Ovary (tissue), 9 donors: ENCODE measurements around the gene USH2A. TPM values are rescaled to one million over a fixed set of nuclear protein-coding genes. Genes with fewer than 3 reads are reported as not detected.

Source experiments
- DNase-seq, 5 donors: peaks; one replicate each; pipeline ENCODE4 v3.0.0-alpha.2; 2019 to 2020
- H3K27ac ChIP-seq, 2 donors: fragments of 200-600 bp; one replicate each; pipeline versions ENCODE4 v1.5.1 to v1.8.0; 2019 to 2022
- H3K27me3 ChIP-seq: fragments of 200-600 bp; one replicate; pipeline ENCODE4 v1.8.0; 2022
- H3K36me3 ChIP-seq: fragments of 200-600 bp; sonication (generic); one replicate; pipeline ENCODE4 v1.5.1; 2019
- H3K4me1 ChIP-seq: one replicate; pipeline ENCODE4 v1.8.1; 2013; ENCODE audit warnings: mild to moderate bottlenecking, moderate library complexity; ENCODE audit not compliant: insufficient read depth
- H3K4me3 ChIP-seq: fragments of 200-600 bp; sonication (generic); one replicate; pipeline ENCODE4 v1.5.1; 2017
- H3K9me3 ChIP-seq, 2 donors: fragments of 200-600 bp in 1 of 2; sonication (generic) in 1 of 2; one replicate each; pipeline versions ENCODE4 v1.5.1 to v1.8.1; 2013 to 2019; ENCODE audit warnings: mild to moderate bottlenecking in 1 of 2, moderate library complexity in 1 of 2
- CTCF ChIP-seq, 3 donors: fragments of 450-650 bp in 2 of 3; fragments of 200-600 bp in 1 of 3; IDR thresholded peaks; one replicate each; pipeline versions ENCODE4 v1.5.1 to v1.8.0; 2016 to 2022; ENCODE audit warnings: antibody characterized with exemption in 3 of 3, mild to moderate bottlenecking in 1 of 3
- EP300 ChIP-seq: sonication (generic); formaldehyde crosslinking; IDR thresholded peaks from one replicate; pipeline ENCODE4 v1.6.1; 2017; ENCODE audit warnings: antibody characterized with exemption
- POLR2A ChIP-seq: fragments of 450-650 bp; IDR thresholded peaks from one replicate; pipeline ENCODE4 v1.6.1; 2017; ENCODE audit warnings: antibody characterized with exemption, mild to moderate bottlenecking, moderate library complexity
- WGBS, 3 donors: extraction: QIAGEN DNeasy Blood & Tissue Kit in 1 of 3; methylation state at CpG; one replicate each; pipeline versions ENCODE4 v1.1.5 to v1.1.7; 2013 to 2017; 5-methylcytosine and 5-hydroxymethylcytosine counted together
- intact Hi-C, 4 donors: fragments of 100-400 bp; cut with DNase I; formaldehyde crosslinking; loops; one replicate each; pipeline versions ENCODE4 v1.11.0 to v1.15.1; 2022 to 2023
- polyA plus RNA-seq, 2 donors: library from polyadenylated mRNA; stranded (reverse); fragments of 200-250 nt in 1 of 2; fragments of 350-450 nt in 1 of 2; fragmentation: Illumina TruSeq in 1 of 2; extraction: RNeasy Lipid Tissue Mini Kit (QIAGEN cat#74804) in 1 of 2; gene quantifications; one replicate each; pipeline ENCODE4 v1.2.3, GENCODE V29; 2013 to 2014
- total RNA-seq, 7 donors: library from RNA; depleted of rRNA in 2 of 7; stranded (reverse); fragments of >200 nt in 2 of 7; fragmentation: NEBNext Ultra II Directional in 3 of 7; extraction: Animal tissue kit (Norgen Biotek cat#: 25700) in 3 of 7; gene quantifications; one replicate each; pipeline versions ENCODE4 v1.1.0 to v1.2.4, GENCODE V29; 2016 to 2023
- donor health status: DM: no; HTN: no; CAD: no; lungs with moderate emphysema.
- donor health status: DM: no; HTN: no; CAD: no.
- donor health status: Bipolar disorder and iron deficiency.
- donor health status: DM: yes; HTN: yes; CAD: no.
- donor health status: DM: no; HTN: no; CAD: no.
- donor health status: DM: yes; HTN: yes; CAD: no.

Gene USH2A
- total and polyA plus RNA-seq, 9 donors: 0.01 to 0.11 TPM; not detected in 7

- Histone ChIP-seq H3K27ac (no peak overlapping the region), H3K36me3 (no peaks in the 10 kb centered on the region), H3K4me3 (no peak overlapping the region), H3K9me3 (no peaks in the 10 kb centered on the region), H3K4me1 (no peaks in the 10 kb centered on the region), H3K27me3 (no peaks in the 10 kb centered on the region)
- TF ChIP-seq CTCF (IDR thresholded peaks at IDR 0.05): no peak
- no peak for TF ChIP-seq POLR2A
- TF ChIP-seq EP300: no peak
- 76 to 88% (median 80%) methylated on average over 4 of the region's 4 CpGs for WGBS, 3 donors
- intact Hi-C loops: no loop called here
- no peak for DNase-seq
Observed at GRCh38 chr1:216124192-216124781, 299.0 kb downstream of the USH2A start.

- Histone ChIP-seq H3K36me3 (no peaks in the 10 kb centered on the region), H3K9me3 (no peaks in the 10 kb centered on the region), H3K4me1 (no peaks in the 10 kb centered on the region), H3K27me3 (no peaks in the 10 kb centered on the region), H3K4me3 (no peak overlapping the region), H3K27ac (no peak overlapping the region)
- intact Hi-C loops: no loop called here
- 0 to 87% (median 56%) methylated on average over 2 of the region's 2 CpGs for WGBS, 3 donors
- TF ChIP-seq EP300 (no peak), POLR2A (no peak), CTCF (IDR thresholded peaks at IDR 0.05) (no peak)
- no peak for DNase-seq
Observed at GRCh38 chr1:216123446-216124191, 299.6 kb downstream of the USH2A start.

- TF ChIP-seq EP300 (no peak), CTCF (IDR thresholded peaks at IDR 0.05) (no peak), POLR2A (no peak)
- no peaks in the 10 kb centered on the region for H3K4me1 ChIP-seq
- H3K36me3 ChIP-seq: no peaks in the 10 kb centered on the region
- WGBS, 3 donors: 51 to 55% (median 52%) methylated on average over 2 of the region's 2 CpGs
- H3K27ac ChIP-seq: no peak overlapping the region
- no peaks in the 10 kb centered on the region for H3K27me3 ChIP-seq
- no peak for DNase-seq
- intact Hi-C loops: no loop called here
- H3K4me3 ChIP-seq: no peak overlapping the region
- no peaks in the 10 kb centered on the region for H3K9me3 ChIP-seq
Observed at GRCh38 chr1:216119600-216119999, 303.6 kb downstream of the USH2A start.

GRCh38 chr1:216114180-216114579 lies 309.1 kb downstream of the USH2A start:
- intact Hi-C loops: no loop called here
- TF ChIP-seq CTCF (IDR thresholded peaks at IDR 0.05): no peak
- TF ChIP-seq EP300: no peak
- TF ChIP-seq POLR2A: no peak
- no peaks in the 10 kb centered on the region for H3K27me3 ChIP-seq
- H3K27ac ChIP-seq: no peak overlapping the region
- H3K4me1 ChIP-seq: no peaks in the 10 kb centered on the region
- no peak overlapping the region for H3K4me3 ChIP-seq
- no peaks in the 10 kb centered on the region for H3K9me3 ChIP-seq
- no peaks in the 10 kb centered on the region for H3K36me3 ChIP-seq
- no peak for DNase-seq
